Measurements from ENCODE around the gene XRCC1. TPM values are rescaled to one million over a fixed set of nuclear protein-coding genes. Genes with fewer than 3 reads are reported as not detected.

The XRCC1 gene
- total RNA-seq, 3 donors from 2014 or later (not counting 1 experiment from before 2014, with no cell fraction given) = 33.2 to 43.9 (median 40.7) TPM

- H3K36me3 ChIP-seq (ENCODE audit: control insufficient read depth, insufficient read depth, low read length) = peaks cover 20% of the 10 kb centered on the region
- no peak for ATAC-seq
- no peaks in the 10 kb centered on the region for H3K27me3 Mint-ChIP-seq (ENCODE audit: low read depth in 2 of 2)
Observed at GRCh38 chr19:43609872-43610271, 34.5 kb upstream of the XRCC1 start.

GRCh38 chr19:43607238-43608205 is 32.2 kb upstream of the XRCC1 start:
- no peaks in the 10 kb centered on the region for H3K27me3 Mint-ChIP-seq (ENCODE audit: low read depth in 2 of 2)
- TF ChIP-seq CTCF (IDR thresholded peaks at IDR 0.05) = no peak
- peaks cover 16 to 37% of the 10 kb centered on the region in 2 donors for H3K4me1 Mint-ChIP-seq
- Histone ChIP-seq H3K4me1 (ENCODE audit: control insufficient read depth, insufficient read depth, low read length) (no peaks in the 10 kb centered on the region), H3K27me3 (ENCODE audit: control insufficient read depth, insufficient read depth, low read length) (no peaks in the 10 kb centered on the region), H3K27ac (ENCODE audit: low read length) (no peak overlapping the region), H3K9me3 (ENCODE audit: control insufficient read depth, insufficient read depth, low read length) (no peaks in the 10 kb centered on the region), H3K36me3 (ENCODE audit: control insufficient read depth, insufficient read depth, low read length) (peaks cover 12% of the 10 kb centered on the region), H3K4me3 (ENCODE audit: low read length) (no peak overlapping the region)
- H3K9me3 Mint-ChIP-seq = no peaks in the 10 kb centered on the region
- H3K27ac Mint-ChIP-seq = peak overlapping the region; percentile 43 to 65
- no peak for DNase-seq
- intact Hi-C loops (cut with micrococcal nuclease) = no loop called here
- no peaks in the 10 kb centered on the region for H3K36me3 Mint-ChIP-seq
- no peak overlapping the region for H3K4me3 Mint-ChIP-seq
- 55% methylated on average over 28 of the region's 28 CpGs for WGBS (ENCODE audit: insufficient coverage)
- no peak for ATAC-seq

More at GRCh38 chr19:43609872-43610271, 34.5 kb upstream of the XRCC1 start:
- WGBS (ENCODE audit: insufficient coverage) = 89% methylated on average over 7 of the region's 7 CpGs
- no peaks in the 10 kb centered on the region for H3K4me1 ChIP-seq (ENCODE audit: control insufficient read depth, insufficient read depth, low read length)
- no peaks in the 10 kb centered on the region for H3K9me3 ChIP-seq (ENCODE audit: control insufficient read depth, insufficient read depth, low read length)
- H3K4me1 Mint-ChIP-seq = peaks cover 25 to 61% of the 10 kb centered on the region in 2 donors
- no peak overlapping the region for H3K27ac Mint-ChIP-seq
- no peak for TF ChIP-seq CTCF (IDR thresholded peaks at IDR 0.05)
- H3K4me3 Mint-ChIP-seq = no peak overlapping the region
- H3K9me3 Mint-ChIP-seq = no peaks in the 10 kb centered on the region
- H3K36me3 Mint-ChIP-seq = no peaks in the 10 kb centered on the region
- DNase-seq = no peak
- H3K27me3 ChIP-seq (ENCODE audit: control insufficient read depth, insufficient read depth, low read length) = no peaks in the 10 kb centered on the region
- intact Hi-C loops (cut with micrococcal nuclease) = no loop called here
- no peak overlapping the region for H3K4me3 ChIP-seq (ENCODE audit: low read length)
- H3K27ac ChIP-seq (ENCODE audit: low read length) = no peak overlapping the region

- H3K27ac Mint-ChIP-seq = peak overlapping the region; percentile 43 to 65
- Histone ChIP-seq H3K4me1 (ENCODE audit: control insufficient read depth, insufficient read depth, low read length) (no peaks in the 10 kb centered on the region), H3K4me3 (ENCODE audit: low read length) (no peak overlapping the region), H3K27ac (ENCODE audit: low read length) (no peak overlapping the region), H3K27me3 (ENCODE audit: control insufficient read depth, insufficient read depth, low read length) (no peaks in the 10 kb centered on the region), H3K36me3 (ENCODE audit: control insufficient read depth, insufficient read depth, low read length) (peaks cover 4% of the 10 kb centered on the region), H3K9me3 (ENCODE audit: control insufficient read depth, insufficient read depth, low read length) (no peaks in the 10 kb centered on the region)
- intact Hi-C loops (cut with micrococcal nuclease) = no loop called here
- ATAC-seq (no peak), DNase-seq (no peak)
- TF ChIP-seq CTCF (IDR thresholded peaks at IDR 0.05) = no peak
- no peaks in the 10 kb centered on the region for H3K36me3 Mint-ChIP-seq
- WGBS (ENCODE audit: insufficient coverage) = 98% methylated on average over 7 of the region's 7 CpGs
- no peaks in the 10 kb centered on the region for H3K9me3 Mint-ChIP-seq
- peaks cover 8 to 29% of the 10 kb centered on the region in 2 donors for H3K4me1 Mint-ChIP-seq
- H3K27me3 Mint-ChIP-seq (ENCODE audit: low read depth in 2 of 2) = no peaks in the 10 kb centered on the region
- no peak overlapping the region for H3K4me3 Mint-ChIP-seq
Observed at GRCh38 chr19:43606569-43607229, 31.4 kb upstream of the XRCC1 start.
